WTC11 (cell line): ENCODE data around the gene ZGRF1. TPM values are rescaled to one million over a fixed set of nuclear protein-coding genes. Genes with fewer than 3 reads are reported as not detected.
"Not testable (repeated sequence)": the region's sequence is repeated elsewhere in the genome, so short reads cannot be mapped to it uniquely, and the experiment has no call there.

Experiments used
- ATAC-seq: fragments of 200-7000 bp; cut with Tn5 transposase; 2 replicates; pipeline ENCODE4 v1.10.0; 2021; ENCODE audit warnings: mild to moderate bottlenecking, moderate library complexity
- CTCF ChIA-PET: fragments of 300-600 bp; sonication (Branson Sonifier 250); formaldehyde crosslinking; loops from one replicate; lab custom pipeline; 2021; ENCODE audit warnings: antibody characterized with exemption; lab: Charles Lee
- POLR2A ChIA-PET: fragments of 350-600 bp; sonication (Branson Sonifier 250); formaldehyde crosslinking; loops from one replicate; lab custom pipeline; 2021; ENCODE audit warnings: antibody characterized with exemption; lab: Charles Lee
- DNase-seq: peaks from one replicate; pipeline ENCODE4 v3.0.0; 2021; ENCODE audit warnings: low spot score
- H3K27ac Mint-ChIP-seq: 2 replicates; pipeline ENCODE4 v1.8.0; 2021; ENCODE audit warnings: mixed read lengths
- H3K27me3 Mint-ChIP-seq: 2 replicates; pipeline ENCODE4 v1.8.0; 2021; ENCODE audit warnings: low read depth, mild to moderate bottlenecking, moderate library complexity, mixed read lengths
- H3K36me3 Mint-ChIP-seq: 2 replicates; pipeline ENCODE4 v1.8.0; 2021; ENCODE audit warnings: mixed read lengths
- H3K4me1 Mint-ChIP-seq: 2 replicates; pipeline ENCODE4 v1.8.0; 2022; ENCODE audit warnings: mixed read lengths
- H3K4me3 Mint-ChIP-seq: 2 replicates; pipeline ENCODE4 v1.8.0; 2021; ENCODE audit warnings: mild to moderate bottlenecking, moderate library complexity, mixed read lengths
- H3K9me3 Mint-ChIP-seq: 2 replicates; pipeline ENCODE4 v1.8.0; 2021; ENCODE audit warnings: mixed read lengths
- EMX1 ChIP-seq: fragments of 250-450 bp; sonication (Bioruptor Pico); IDR thresholded peaks from 2 replicates; pipeline ENCODE4 v1.8.0; 2021; ENCODE audit warnings: mild to moderate bottlenecking
- ESRRA ChIP-seq: sonication (generic); formaldehyde crosslinking; IDR thresholded peaks from 2 replicates; pipeline ENCODE4 v1.8.1; 2022; ENCODE audit warnings: mild to moderate bottlenecking, missing genetic modification reagents, borderline replicate concordance
- ETV6 ChIP-seq: sonication (generic); formaldehyde crosslinking; IDR thresholded peaks from 2 replicates; pipeline ENCODE4 v1.8.1; 2022; ENCODE audit warnings: mild to moderate bottlenecking, missing genetic modification reagents
- GRHL2 ChIP-seq: fragments of 250-450 bp; sonication (Bioruptor Pico); IDR thresholded peaks from 2 replicates; pipeline ENCODE4 v1.8.0; 2022; ENCODE audit warnings: mild to moderate bottlenecking, moderate library complexity; ENCODE audit not compliant: insufficient replicate concordance, severe bottlenecking
- MXD4 ChIP-seq: fragments of 250-450 bp; sonication (Bioruptor Pico); IDR thresholded peaks from 2 replicates; pipeline ENCODE4 v1.8.0; 2021; ENCODE audit warnings: mild to moderate bottlenecking, moderate library complexity, borderline replicate concordance
- NFATC4 ChIP-seq: fragments of 250-450 bp; sonication (Bioruptor Pico); IDR thresholded peaks from 2 replicates; pipeline ENCODE4 v1.9.0; 2021; ENCODE audit warnings: mild to moderate bottlenecking
- NR3C1 ChIP-seq: sonication (generic); formaldehyde crosslinking; conservative IDR thresholded peaks from 2 replicates; pipeline ENCODE4 v1.8.1; 2023; ENCODE audit warnings: low read depth, mild to moderate bottlenecking, missing genetic modification reagents
- PRRX2 ChIP-seq: fragments of 250-450 bp; sonication (Bioruptor Pico); IDR thresholded peaks from 2 replicates; pipeline ENCODE4 v1.8.0; 2021; ENCODE audit warnings: mild to moderate bottlenecking
- RORB ChIP-seq: fragments of 250-450 bp; sonication (Bioruptor Pico); IDR thresholded peaks from 2 replicates; pipeline ENCODE4 v1.9.0; 2021; ENCODE audit warnings: mild to moderate bottlenecking
- SP1 ChIP-seq: sonication (generic); formaldehyde crosslinking; conservative IDR thresholded peaks from 2 replicates; pipeline ENCODE4 v1.8.1; 2022; ENCODE audit warnings: missing genetic modification reagents
- TEAD4 ChIP-seq: sonication (generic); formaldehyde crosslinking; IDR thresholded peaks from 2 replicates; pipeline ENCODE4 v1.8.0; 2022; ENCODE audit warnings: mild to moderate bottlenecking, missing genetic modification reagents
- ZNF671 ChIP-seq: fragments of 250-450 bp; sonication (Bioruptor Pico); IDR thresholded peaks from 2 replicates; pipeline ENCODE4 v1.8.0; 2021; ENCODE audit warnings: mild to moderate bottlenecking
- total RNA-seq: library from RNA; stranded (reverse); gene quantifications from 3 replicates; pipeline ENCODE4 v1.2.3, GENCODE V29; 2021
- TF ChIP-seq, protein P1 (sequence below): fragments of 250-450 bp; sonication (Bioruptor Pico); IDR thresholded peaks from 2 replicates; pipeline ENCODE4 v1.8.0; 2021; ENCODE audit warnings: mild to moderate bottlenecking
- TF ChIP-seq, protein P2 (sequence below): fragments of 250-450 bp; sonication (Bioruptor Pico); IDR thresholded peaks from 2 replicates; pipeline ENCODE4 v1.9.0; 2021; ENCODE audit warnings: moderate library complexity, mild to moderate bottlenecking, inconsistent platforms, borderline replicate concordance
- TF ChIP-seq, protein P3 (sequence below): fragments of 250-450 bp; sonication (Bioruptor Pico); IDR thresholded peaks from 2 replicates; pipeline ENCODE4 v1.9.0; 2021; ENCODE audit warnings: mild to moderate bottlenecking
- TF ChIP-seq, protein P4 (sequence below): sonication (generic); formaldehyde crosslinking; IDR thresholded peaks from 2 replicates; pipeline ENCODE4 v1.8.1; 2023; ENCODE audit warnings: mild to moderate bottlenecking, missing genetic modification reagents
- TF ChIP-seq, protein P5 (sequence below): sonication (generic); formaldehyde crosslinking; IDR thresholded peaks from 2 replicates; pipeline ENCODE4 v1.8.1; 2022; ENCODE audit warnings: missing genetic modification reagents, borderline replicate concordance
- TF ChIP-seq, protein P6 (sequence below): fragments of 250-450 bp; sonication (Bioruptor Pico); IDR thresholded peaks from 2 replicates; pipeline ENCODE4 v1.9.0; 2021; ENCODE audit warnings: mild to moderate bottlenecking, borderline replicate concordance
- TF ChIP-seq, protein P7 (sequence below): fragments of 250-450 bp; sonication (Bioruptor Pico); conservative IDR thresholded peaks from 2 replicates; pipeline ENCODE4 v1.9.0; 2021; ENCODE audit warnings: mild to moderate bottlenecking

The ZGRF1 gene
- total RNA-seq, 1 experiment from 2014 or later = 56.2 TPM

DNA sequence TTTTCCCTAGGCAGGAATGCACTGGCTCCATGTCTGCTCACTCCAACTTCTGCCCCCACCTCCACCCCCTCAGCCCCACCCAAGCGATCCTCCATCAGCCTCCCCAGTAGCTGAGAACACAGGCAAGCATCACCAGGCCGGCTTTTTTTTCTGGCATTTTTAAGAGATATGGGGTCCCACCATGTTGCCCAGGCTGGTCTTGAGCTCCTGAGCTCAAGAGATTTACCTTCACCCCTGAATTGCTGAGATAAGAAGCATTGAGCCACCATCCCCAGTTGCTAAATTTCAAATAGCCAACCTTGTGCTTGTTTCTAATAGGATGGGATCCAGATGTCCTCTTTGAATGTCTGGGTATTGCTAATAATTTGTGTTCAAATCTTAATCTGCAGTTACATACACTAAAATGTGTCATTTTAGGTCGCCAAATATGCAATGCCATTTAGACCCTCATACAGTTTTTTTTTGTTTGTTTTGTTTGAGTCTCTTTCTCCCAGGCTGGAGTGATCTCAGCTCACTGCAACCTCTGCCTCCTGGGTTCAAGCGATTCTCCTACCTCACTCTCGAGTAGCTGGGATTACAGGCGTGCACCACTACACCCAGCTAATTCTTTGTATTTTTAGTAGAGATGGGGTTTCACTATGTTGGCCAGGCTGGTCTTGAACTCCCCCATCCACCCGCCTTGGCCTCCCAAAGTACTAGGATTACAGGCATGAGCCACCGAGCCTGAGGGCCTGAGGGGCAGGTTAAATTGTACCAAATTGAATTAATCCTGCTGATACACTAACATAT is 9.0 kb upstream of the ZGRF1 start (continued):
- TF ChIP-seq GRHL2 (no peak), TEAD4 (CRISPR knock-in tag) (peak; percentile 66; the same call in 1 of the 2 replicates), ESRRA (no peak), EMX1 (CRISPR knock-in tag) (peak; percentile 100), ETV6 (CRISPR knock-in tag) (peak; percentile 88), RORB (CRISPR knock-in tag) (no peak), SP1 (CRISPR knock-in tag) (peak; percentile 66), NR3C1 (CRISPR knock-in tag) (no peak)
- TF ChIP-seq, protein P1, sequence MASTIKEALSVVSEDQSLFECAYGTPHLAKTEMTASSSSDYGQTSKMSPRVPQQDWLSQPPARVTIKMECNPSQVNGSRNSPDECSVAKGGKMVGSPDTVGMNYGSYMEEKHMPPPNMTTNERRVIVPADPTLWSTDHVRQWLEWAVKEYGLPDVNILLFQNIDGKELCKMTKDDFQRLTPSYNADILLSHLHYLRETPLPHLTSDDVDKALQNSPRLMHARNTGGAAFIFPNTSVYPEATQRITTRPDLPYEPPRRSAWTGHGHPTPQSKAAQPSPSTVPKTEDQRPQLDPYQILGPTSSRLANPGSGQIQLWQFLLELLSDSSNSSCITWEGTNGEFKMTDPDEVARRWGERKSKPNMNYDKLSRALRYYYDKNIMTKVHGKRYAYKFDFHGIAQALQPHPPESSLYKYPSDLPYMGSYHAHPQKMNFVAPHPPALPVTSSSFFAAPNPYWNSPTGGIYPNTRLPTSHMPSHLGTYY = peak; percentile 100
- TF ChIP-seq, protein P2, sequence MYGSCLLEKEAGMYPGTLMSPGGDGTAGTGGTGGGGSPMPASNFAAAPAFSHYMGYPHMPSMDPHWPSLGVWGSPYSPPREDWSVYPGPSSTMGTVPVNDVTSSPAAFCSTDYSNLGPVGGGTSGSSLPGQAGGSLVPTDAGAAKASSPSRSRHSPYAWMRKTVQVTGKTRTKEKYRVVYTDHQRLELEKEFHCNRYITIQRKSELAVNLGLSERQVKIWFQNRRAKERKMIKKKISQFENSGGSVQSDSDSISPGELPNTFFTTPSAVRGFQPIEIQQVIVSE (CRISPR knock-in tag) = no peak
- TF ChIP-seq, protein P3, sequence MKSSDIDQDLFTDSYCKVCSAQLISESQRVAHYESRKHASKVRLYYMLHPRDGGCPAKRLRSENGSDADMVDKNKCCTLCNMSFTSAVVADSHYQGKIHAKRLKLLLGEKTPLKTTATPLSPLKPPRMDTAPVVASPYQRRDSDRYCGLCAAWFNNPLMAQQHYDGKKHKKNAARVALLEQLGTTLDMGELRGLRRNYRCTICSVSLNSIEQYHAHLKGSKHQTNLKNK = peak; percentile 84; the same call in 1 of the 2 replicates
- TF ChIP-seq, protein P4, sequence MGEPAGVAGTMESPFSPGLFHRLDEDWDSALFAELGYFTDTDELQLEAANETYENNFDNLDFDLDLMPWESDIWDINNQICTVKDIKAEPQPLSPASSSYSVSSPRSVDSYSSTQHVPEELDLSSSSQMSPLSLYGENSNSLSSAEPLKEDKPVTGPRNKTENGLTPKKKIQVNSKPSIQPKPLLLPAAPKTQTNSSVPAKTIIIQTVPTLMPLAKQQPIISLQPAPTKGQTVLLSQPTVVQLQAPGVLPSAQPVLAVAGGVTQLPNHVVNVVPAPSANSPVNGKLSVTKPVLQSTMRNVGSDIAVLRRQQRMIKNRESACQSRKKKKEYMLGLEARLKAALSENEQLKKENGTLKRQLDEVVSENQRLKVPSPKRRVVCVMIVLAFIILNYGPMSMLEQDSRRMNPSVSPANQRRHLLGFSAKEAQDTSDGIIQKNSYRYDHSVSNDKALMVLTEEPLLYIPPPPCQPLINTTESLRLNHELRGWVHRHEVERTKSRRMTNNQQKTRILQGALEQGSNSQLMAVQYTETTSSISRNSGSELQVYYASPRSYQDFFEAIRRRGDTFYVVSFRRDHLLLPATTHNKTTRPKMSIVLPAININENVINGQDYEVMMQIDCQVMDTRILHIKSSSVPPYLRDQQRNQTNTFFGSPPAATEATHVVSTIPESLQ (CRISPR knock-in tag) = no peak
- TF ChIP-seq, protein P5, sequence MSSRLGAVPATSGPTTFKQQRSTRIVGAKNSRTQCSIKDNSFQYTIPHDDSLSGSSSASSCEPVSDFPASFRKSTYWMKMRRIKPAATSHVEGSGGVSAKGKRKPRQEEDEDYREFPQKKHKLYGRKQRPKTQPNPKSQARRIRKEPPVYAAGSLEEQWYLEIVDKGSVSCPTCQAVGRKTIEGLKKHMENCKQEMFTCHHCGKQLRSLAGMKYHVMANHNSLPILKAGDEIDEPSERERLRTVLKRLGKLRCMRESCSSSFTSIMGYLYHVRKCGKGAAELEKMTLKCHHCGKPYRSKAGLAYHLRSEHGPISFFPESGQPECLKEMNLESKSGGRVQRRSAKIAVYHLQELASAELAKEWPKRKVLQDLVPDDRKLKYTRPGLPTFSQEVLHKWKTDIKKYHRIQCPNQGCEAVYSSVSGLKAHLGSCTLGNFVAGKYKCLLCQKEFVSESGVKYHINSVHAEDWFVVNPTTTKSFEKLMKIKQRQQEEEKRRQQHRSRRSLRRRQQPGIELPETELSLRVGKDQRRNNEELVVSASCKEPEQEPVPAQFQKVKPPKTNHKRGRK (CRISPR knock-in tag) = peak; percentile 63; the same call in 1 of the 2 replicates

DNA sequence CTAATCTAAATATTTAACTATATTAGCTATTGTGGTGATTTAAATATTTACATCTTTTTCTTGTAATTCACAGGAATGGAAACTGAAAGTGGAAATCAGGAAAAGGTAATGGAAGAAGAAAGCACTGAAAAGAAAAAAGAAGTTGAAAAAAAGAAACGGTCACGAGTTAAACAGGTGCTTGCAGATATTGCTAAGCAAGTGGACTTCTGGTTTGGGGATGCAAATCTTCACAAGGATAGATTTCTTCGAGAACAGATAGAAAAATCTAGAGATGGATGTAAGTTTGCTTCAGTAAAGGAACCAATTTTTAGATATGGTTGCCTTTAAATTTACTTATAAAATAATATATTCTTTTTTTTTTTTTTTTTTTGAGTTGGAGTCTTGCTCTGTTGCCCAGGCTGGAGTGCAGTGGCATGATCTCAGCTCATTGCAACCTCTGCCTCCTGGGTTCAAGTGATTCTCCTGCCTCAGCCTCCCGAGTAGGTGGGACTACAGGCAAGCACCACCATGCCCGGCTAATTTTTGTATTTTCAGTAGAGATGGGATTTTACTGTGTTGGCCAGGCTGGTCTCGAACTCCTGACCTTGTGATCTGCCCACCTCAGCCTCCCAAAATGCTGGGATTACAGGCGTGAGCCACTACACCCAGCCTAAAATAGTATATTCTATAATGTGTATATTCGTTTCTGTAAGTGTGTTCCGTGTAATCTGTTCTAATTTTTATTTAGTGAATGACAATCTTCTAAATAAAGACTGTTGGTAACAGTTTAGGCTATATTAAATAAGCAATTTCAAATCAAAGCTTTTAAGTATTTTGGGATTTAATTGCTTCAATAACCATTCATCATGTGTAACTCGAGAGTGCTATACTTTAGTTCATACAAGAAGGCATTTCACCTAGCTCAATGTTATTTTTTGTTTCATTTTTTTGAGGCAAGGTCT is 8.2 kb upstream of the ZGRF1 start:
- peak; percentile 2 for ATAC-seq
- Mint-ChIP-seq H3K27ac (peak overlapping the region; percentile 45), H3K36me3 (peaks cover 41% of the 10 kb centered on the region), H3K4me1 (peaks cover 38% of the 10 kb centered on the region), H3K4me3 (peak overlapping the region; percentile 94)
- CTCF ChIA-PET = interaction anchor here (0.5 to 9.1 kb wide), 7 partner anchors 7 to 347 kb away, joined by 5 to 116 read pairs (median 11); partner anchors contain the start of gene LARP7
- DNase-seq, H3K9me3 Mint-ChIP-seq, H3K27me3 Mint-ChIP-seq: not testable (repeated sequence)
- POLR2A ChIA-PET = interaction anchor here (0.7 to 5.6 kb wide), 14 partner anchors 8 to 129 kb away, joined by 3 to 50 read pairs (median 4); partner anchors contain the start of genes LARP7, NEUROG2 and ZGRF1
- TF ChIP-seq MXD4 (CRISPR knock-in tag) = peak; percentile 82; the same call in 1 of the 2 replicates
- TF ChIP-seq ZNF671 (CRISPR knock-in tag) = peak; percentile 80
- TF ChIP-seq, protein P6, sequence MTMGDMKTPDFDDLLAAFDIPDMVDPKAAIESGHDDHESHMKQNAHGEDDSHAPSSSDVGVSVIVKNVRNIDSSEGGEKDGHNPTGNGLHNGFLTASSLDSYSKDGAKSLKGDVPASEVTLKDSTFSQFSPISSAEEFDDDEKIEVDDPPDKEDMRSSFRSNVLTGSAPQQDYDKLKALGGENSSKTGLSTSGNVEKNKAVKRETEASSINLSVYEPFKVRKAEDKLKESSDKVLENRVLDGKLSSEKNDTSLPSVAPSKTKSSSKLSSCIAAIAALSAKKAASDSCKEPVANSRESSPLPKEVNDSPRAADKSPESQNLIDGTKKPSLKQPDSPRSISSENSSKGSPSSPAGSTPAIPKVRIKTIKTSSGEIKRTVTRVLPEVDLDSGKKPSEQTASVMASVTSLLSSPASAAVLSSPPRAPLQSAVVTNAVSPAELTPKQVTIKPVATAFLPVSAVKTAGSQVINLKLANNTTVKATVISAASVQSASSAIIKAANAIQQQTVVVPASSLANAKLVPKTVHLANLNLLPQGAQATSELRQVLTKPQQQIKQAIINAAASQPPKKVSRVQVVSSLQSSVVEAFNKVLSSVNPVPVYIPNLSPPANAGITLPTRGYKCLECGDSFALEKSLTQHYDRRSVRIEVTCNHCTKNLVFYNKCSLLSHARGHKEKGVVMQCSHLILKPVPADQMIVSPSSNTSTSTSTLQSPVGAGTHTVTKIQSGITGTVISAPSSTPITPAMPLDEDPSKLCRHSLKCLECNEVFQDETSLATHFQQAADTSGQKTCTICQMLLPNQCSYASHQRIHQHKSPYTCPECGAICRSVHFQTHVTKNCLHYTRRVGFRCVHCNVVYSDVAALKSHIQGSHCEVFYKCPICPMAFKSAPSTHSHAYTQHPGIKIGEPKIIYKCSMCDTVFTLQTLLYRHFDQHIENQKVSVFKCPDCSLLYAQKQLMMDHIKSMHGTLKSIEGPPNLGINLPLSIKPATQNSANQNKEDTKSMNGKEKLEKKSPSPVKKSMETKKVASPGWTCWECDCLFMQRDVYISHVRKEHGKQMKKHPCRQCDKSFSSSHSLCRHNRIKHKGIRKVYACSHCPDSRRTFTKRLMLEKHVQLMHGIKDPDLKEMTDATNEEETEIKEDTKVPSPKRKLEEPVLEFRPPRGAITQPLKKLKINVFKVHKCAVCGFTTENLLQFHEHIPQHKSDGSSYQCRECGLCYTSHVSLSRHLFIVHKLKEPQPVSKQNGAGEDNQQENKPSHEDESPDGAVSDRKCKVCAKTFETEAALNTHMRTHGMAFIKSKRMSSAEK (CRISPR knock-in tag) = peak; percentile 97
- peak; percentile 99; the same call in 1 of the 2 replicates for TF ChIP-seq PRRX2 (CRISPR knock-in tag)
- TF ChIP-seq NFATC4 (CRISPR knock-in tag) = peak; percentile 90; the same call in 1 of the 2 replicates
- TF ChIP-seq, protein P1 = peak; percentile 100
- TF ChIP-seq, protein P7, sequence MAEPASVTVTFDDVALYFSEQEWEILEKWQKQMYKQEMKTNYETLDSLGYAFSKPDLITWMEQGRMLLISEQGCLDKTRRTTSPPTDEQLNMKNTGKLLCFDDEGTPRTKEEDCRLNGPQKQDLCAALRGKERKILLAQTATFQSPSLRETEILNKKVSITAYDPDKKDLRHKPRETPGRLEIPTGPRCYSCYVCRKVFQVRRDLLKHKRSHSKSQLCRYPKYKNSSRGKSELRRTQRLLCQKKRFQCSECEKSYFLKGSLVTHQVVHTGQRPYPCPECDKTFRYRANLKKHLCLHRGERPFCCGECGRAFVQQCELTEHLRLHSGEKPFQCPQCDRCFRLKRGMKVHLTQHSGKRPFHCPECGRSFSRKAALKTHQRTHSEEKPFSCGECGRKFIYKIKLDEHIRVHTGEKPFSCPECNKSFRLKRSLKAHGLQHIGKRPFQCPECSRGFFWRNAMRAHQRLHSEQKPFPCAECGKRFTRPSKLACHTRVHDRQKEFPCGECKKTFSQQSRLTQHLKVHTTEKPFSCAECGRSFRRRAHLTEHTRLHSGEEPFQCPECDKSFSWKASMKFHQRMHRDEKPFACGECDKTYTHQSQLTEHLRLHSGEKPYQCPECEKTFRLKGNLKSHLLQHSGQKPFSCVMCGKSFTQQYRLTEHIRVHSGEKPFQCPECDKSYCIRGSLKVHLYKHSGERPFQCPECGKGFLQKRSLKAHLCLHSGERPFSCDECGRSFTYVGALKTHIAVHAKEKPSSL (CRISPR knock-in tag) = peak; percentile 99
